Ishikawa (cell line): ENCODE results near the gene LSAMP.

Source experiments
- TCF12 ChIP-seq: IDR thresholded peaks from 2 replicates; pipeline ENCODE4 v1.6.1; 2012; ENCODE audit warnings: low read depth
- TF ChIP-seq, protein P1 (sequence below): IDR thresholded peaks from 2 replicates; pipeline ENCODE4 v1.6.1; 2012
- TF ChIP-seq, protein P2 (sequence below): IDR thresholded peaks from 2 replicates; pipeline ENCODE4 v1.6.1; 2012

DNA sequence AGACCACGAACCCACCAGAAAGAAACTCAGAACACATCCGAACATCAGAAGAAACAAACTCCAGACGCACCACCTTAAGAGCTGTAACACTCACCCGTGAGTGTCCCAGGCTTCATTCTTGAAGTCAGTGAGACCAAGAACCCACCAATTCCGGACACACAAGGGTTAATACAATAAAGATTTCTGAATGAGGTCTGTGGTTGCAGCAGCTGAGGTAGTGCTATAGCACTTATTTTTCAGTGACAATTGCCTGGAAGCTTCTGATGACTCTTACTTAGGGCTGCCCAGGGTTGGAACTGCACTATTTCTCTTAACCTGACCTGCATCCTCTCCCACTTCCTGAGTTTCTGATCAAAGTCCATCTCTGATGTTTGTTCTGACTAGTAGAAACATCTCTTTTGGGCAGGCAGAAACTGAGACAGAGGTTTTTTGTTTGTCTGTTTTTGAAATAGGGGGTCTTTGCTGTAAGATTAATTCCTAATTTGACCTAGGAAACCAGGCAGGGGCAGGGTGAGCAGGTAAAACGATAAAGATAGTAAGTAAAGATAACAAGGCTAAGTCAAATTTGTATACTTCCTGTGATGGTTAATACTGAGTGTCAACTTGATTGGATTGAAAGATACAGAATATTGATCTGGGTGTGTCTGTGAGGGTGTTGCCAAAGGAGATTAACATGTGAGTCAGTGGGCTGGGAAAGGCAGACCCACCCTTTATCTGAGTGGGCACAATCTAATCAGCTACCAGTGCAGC is 652.9 kb downstream of the LSAMP start:
- TF ChIP-seq, protein P1, sequence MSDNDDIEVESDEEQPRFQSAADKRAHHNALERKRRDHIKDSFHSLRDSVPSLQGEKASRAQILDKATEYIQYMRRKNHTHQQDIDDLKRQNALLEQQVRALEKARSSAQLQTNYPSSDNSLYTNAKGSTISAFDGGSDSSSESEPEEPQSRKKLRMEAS, result no peak
- TF ChIP-seq, protein P2, sequence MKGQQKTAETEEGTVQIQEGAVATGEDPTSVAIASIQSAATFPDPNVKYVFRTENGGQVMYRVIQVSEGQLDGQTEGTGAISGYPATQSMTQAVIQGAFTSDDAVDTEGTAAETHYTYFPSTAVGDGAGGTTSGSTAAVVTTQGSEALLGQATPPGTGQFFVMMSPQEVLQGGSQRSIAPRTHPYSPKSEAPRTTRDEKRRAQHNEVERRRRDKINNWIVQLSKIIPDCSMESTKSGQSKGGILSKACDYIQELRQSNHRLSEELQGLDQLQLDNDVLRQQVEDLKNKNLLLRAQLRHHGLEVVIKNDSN, result no peak
- no peak for TF ChIP-seq TCF12
